Cardiac muscle cell (in vitro differentiated cells and primary cell): ENCODE results near the gene RASSF4. TPM values are rescaled to one million over a fixed set of nuclear protein-coding genes. Genes with fewer than 3 reads are reported as not detected.

ENCODE experiments used
- DNase-seq, 2 donors: peaks; one replicate each; pipeline versions ENCODE4 v3.0.0 to v3.0.0-alpha.2; 2010 to 2017; ENCODE audit warnings: low read depth in 1 of 2, low spot score in 1 of 2
- H3K27ac ChIP-seq: fragments of 200-600 bp; sonication (generic); 2 replicates; pipeline ENCODE4 v1.5.1; 2016
- H3K27me3 ChIP-seq: fragments of 200-600 bp; sonication (generic); 2 replicates; pipeline ENCODE4 v1.6.0; 2016; ENCODE audit warnings: control low read depth
- H3K36me3 ChIP-seq: fragments of 200-600 bp; sonication (generic); 2 replicates; pipeline ENCODE4 v1.5.1; 2016; ENCODE audit warnings: control low read depth
- H3K4me1 ChIP-seq: fragments of 200-600 bp; sonication (generic); 2 replicates; pipeline ENCODE4 v1.8.1; 2017; ENCODE audit warnings: low read depth, mild to moderate bottlenecking, mixed run types
- H3K4me3 ChIP-seq: fragments of 200-600 bp; sonication (generic); 2 replicates; pipeline ENCODE4 v1.5.1; 2016; ENCODE audit warnings: mild to moderate bottlenecking
- H3K9me3 ChIP-seq: fragments of 200-600 bp; sonication (generic); 2 replicates; pipeline ENCODE4 v1.5.1; 2017; ENCODE audit warnings: low read depth, mild to moderate bottlenecking, control low read depth
- CTCF ChIP-seq: IDR thresholded peaks from 2 replicates; pipeline ENCODE4 v1.5.1; 2012; ENCODE audit warnings: low read depth, mild to moderate bottlenecking, low read length
- polyA plus RNA-seq: library from polyadenylated mRNA; unstranded; fragments of >200 nt; fragmentation: Nextera tagmentation; extraction: Ambion mirVana; gene quantifications from 2 replicates; pipeline ENCODE4 v1.2.1, GENCODE V29; 2016
- total RNA-seq: library from RNA; depleted of rRNA; stranded (reverse); fragments of >200 nt; gene quantifications from 2 replicates; pipeline ENCODE4 v1.2.3, GENCODE V29; 2016

The RASSF4 gene
- total and polyA plus RNA-seq, 2 experiments from 2014 or later: 63.6 to 70.7 TPM

DNA sequence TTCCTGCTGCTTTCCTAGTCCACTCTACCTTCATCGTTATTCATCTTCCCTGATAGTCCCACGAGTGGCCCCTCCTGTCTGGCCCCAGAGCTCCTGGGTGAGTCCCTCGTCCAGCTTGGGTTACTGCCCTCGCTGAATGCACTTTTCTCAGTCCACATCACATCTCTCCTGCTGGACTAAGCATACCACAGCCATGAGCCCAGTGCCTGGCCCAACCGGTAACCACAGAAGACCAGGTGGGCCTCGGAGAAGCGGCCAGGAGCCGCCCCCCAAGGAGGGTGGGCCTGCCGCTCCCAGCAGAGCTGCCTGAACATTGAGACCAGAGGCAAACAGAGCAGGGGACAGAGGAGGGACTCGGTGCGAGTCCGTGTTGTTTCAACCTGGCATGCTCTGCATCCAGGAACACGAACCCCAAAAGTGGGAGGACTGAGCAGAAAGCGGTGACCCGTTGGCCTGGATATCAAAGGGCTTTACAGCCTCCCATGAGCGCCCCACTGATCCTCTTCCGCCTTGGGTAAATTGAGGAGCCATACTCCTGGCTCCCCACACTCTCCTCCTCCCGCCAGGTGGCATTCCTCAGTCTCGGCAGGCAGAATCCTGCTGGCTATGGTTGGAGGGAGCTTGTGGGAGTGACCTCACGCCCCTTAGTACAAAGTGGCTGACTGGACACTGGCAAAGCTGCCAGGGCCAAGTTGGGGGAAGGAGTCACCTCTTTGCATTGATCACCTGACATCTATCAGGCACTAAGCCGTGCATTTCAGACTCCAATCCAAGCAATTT, 35.2 kb upstream of the RASSF4 start:
- Histone ChIP-seq H3K27ac (no peak overlapping the region), H3K36me3 (no peaks in the 10 kb centered on the region), H3K27me3 (no peaks in the 10 kb centered on the region), H3K9me3 (no peaks in the 10 kb centered on the region), H3K4me1 (no peaks in the 10 kb centered on the region), H3K4me3 (no peak overlapping the region)
- no peak for TF ChIP-seq CTCF
- DNase-seq: no peak

GRCh38 chr10:44925224-44925623, 34.4 kb upstream of the RASSF4 start:
- Histone ChIP-seq H3K4me1 (no peaks in the 10 kb centered on the region), H3K9me3 (no peaks in the 10 kb centered on the region), H3K36me3 (no peaks in the 10 kb centered on the region), H3K27me3 (no peaks in the 10 kb centered on the region), H3K27ac (no peak overlapping the region), H3K4me3 (no peak overlapping the region)
- TF ChIP-seq CTCF: peak; percentile 33
- peak; percentile 38 to 84 for DNase-seq

GRCh38 chr10:44925811-44926750, 33.5 kb upstream of the RASSF4 start:
- TF ChIP-seq CTCF: no peak
- no peak for DNase-seq

DNA sequence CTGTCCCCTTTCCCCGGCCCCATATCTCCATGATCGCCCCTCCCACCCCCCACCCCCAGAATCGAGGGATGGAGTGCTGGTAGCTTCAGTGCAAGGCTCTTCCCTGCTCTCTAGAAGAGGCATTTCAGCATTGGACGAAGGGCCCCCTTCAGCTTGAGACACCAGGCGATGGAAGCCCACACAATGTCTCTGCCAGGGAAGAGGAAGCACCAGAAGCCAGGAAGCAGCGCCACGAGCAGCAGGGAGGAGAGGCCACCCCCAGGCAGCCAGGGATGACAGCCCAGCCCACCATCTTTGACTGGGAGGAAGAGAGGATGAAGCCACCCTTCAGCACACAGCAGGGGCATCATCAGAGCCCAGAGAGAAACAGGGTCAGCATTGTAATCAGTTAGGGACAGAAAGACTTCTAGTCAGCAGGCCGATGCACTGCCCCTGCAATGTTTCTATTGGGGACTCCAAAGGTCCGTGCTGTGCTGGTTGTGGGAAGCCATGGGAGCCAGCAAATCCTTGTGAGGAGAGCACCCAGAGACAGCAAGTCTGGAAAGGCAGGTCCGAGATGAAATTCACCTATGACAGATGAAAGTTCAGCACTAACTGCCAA, 32.8 kb upstream of the RASSF4 start:
- Histone ChIP-seq H3K4me3 (no peak overlapping the region), H3K9me3 (no peaks in the 10 kb centered on the region), H3K27me3 (no peaks in the 10 kb centered on the region), H3K36me3 (no peaks in the 10 kb centered on the region), H3K4me1 (no peaks in the 10 kb centered on the region), H3K27ac (no peak overlapping the region)
- no peak for DNase-seq
- no peak for TF ChIP-seq CTCF

More at GRCh38 chr10:44925811-44926750, 33.5 kb upstream of the RASSF4 start:
- Histone ChIP-seq H3K4me3 (no peak overlapping the region), H3K4me1 (no peaks in the 10 kb centered on the region), H3K27ac (no peak overlapping the region), H3K9me3 (no peaks in the 10 kb centered on the region), H3K27me3 (no peaks in the 10 kb centered on the region), H3K36me3 (no peaks in the 10 kb centered on the region)

- DNase-seq: peak in 1 of 2 donors; percentile 68
- no peaks in the 10 kb centered on the region for H3K36me3 ChIP-seq
- H3K27me3 ChIP-seq: no peaks in the 10 kb centered on the region
- no peak overlapping the region for H3K4me3 ChIP-seq
- no peak for TF ChIP-seq CTCF
- H3K4me1 ChIP-seq: no peaks in the 10 kb centered on the region
- H3K9me3 ChIP-seq: no peaks in the 10 kb centered on the region
- no peak overlapping the region for H3K27ac ChIP-seq
Observed at GRCh38 chr10:44927352-44927751, 32.2 kb upstream of the RASSF4 start.
